ENCODE data around the gene FPR2. TPM values are rescaled to one million over a fixed set of nuclear protein-coding genes. Genes with fewer than 3 reads are reported as not detected.

FPR2 gene
- total RNA-seq, 4 donors from 2014 or later: 0.34 TPM; not detected in 3

DNA sequence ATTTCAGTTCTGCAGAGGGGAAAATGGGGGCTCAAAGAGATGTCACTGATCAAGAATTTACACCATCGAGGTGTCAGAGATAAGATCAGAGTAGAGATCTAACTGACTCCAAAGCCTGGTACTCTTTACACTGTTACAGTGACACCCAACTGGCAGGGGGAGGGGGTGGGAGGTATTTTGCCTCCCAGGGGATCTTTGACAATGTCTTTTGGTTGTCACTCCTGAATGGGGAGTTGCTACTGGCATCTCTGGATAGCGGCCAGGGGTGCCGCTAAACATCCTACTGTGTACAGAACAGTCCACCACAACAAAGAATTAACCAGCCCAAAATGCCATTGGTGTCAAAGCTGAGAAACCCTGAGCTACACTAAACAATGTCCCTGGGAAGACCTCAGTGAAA lies 37.1 kb downstream of the FPR2 start:
- Histone ChIP-seq H3K4me1 (peaks cover 27% of the 10 kb centered on the region), H3K27me3 (no peaks in the 10 kb centered on the region), H3K36me3 (no peaks in the 10 kb centered on the region), H3K4me3 (peak overlapping the region; percentile 2), H3K9me3 (no peaks in the 10 kb centered on the region), H3K27ac (peak overlapping the region; percentile 68)
- TF ChIP-seq POLR2AphosphoS5 (IDR thresholded peaks at IDR 0.05): no peak
- TF ChIP-seq POLR2A (IDR thresholded peaks at IDR 0.05): no peak
- TF ChIP-seq EP300 (IDR thresholded peaks at IDR 0.05): no peak
- TF ChIP-seq, protein P1, sequence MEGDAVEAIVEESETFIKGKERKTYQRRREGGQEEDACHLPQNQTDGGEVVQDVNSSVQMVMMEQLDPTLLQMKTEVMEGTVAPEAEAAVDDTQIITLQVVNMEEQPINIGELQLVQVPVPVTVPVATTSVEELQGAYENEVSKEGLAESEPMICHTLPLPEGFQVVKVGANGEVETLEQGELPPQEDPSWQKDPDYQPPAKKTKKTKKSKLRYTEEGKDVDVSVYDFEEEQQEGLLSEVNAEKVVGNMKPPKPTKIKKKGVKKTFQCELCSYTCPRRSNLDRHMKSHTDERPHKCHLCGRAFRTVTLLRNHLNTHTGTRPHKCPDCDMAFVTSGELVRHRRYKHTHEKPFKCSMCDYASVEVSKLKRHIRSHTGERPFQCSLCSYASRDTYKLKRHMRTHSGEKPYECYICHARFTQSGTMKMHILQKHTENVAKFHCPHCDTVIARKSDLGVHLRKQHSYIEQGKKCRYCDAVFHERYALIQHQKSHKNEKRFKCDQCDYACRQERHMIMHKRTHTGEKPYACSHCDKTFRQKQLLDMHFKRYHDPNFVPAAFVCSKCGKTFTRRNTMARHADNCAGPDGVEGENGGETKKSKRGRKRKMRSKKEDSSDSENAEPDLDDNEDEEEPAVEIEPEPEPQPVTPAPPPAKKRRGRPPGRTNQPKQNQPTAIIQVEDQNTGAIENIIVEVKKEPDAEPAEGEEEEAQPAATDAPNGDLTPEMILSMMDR (IDR thresholded peaks at IDR 0.05): no peak
- whole genome bisulfite sequencing: 44% methylated on average over 3 of the region's 3 CpGs
- no peak for DNase-seq (ENCODE audit: low spot score in 2 of 2)

GRCh38 chr19:51799034-51799773 lies 38.2 kb downstream of the FPR2 start:
- no peaks in the 10 kb centered on the region for H3K9me3 ChIP-seq
- no peaks in the 10 kb centered on the region for H3K27me3 ChIP-seq
- peak; percentile 86 for DNase-seq (ENCODE audit: low spot score in 2 of 2)
- 44% methylated on average over 18 of the region's 20 CpGs for WGBS
- H3K4me3 ChIP-seq: peak overlapping the region; percentile 8
- no peaks in the 10 kb centered on the region for H3K36me3 ChIP-seq
- TF ChIP-seq, protein P1 (IDR thresholded peaks at IDR 0.05): no peak
- peak in 1 of 3 donors; percentile 17 for TF ChIP-seq POLR2AphosphoS5 (IDR thresholded peaks at IDR 0.05)
- H3K27ac ChIP-seq: peak overlapping the region; percentile 68
- H3K4me1 ChIP-seq: peaks cover 27% of the 10 kb centered on the region

GRCh38 chr19:51799774-51800472 lies 38.9 kb downstream of the FPR2 start:
- WGBS: 71% methylated on average over 6 of the region's 13 CpGs

DNA sequence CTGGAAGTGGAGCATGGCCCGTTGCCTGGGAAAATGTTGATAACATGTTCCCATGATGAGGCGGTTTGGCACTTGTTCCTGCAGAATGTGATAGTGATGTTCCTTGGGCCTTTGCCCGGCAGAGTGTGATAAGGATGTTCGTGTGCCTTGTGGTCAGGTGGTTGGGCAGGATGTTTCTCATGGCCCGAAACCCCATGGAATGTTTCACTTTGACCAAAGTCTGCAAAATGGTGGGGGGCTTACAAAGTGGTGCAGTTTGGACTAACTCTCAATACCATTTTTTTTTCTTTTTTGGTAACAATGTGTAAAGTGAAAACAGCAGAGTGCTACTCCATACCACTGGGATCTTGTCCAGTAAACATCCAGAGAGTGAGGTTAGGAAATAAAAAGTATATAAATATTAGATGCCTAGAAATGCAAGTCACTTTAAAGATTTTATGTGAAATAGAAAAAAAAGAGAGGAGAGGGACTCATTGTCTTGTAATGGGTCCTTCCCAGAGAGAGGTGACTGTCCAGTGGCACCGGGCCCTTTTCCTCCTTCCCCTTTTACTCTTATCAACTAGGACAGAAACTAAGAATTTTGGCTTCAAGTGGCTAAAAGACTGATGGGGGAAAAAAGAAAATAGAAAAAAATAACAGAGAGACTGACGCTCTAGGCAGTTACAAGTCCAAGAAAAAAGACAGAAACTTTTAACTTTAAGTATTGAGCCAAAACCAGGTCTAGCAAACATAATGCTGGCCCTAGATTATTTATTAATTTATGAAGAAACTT lies 39.7 kb downstream of the FPR2 start:
- DNase-seq (ENCODE audit: low spot score in 2 of 2): no peak
- WGBS: 59% methylated on average over 7 of the region's 7 CpGs
- no peaks in the 10 kb centered on the region for H3K36me3 ChIP-seq
- H3K4me1 ChIP-seq: peaks cover 30% of the 10 kb centered on the region
- TF ChIP-seq POLR2A (IDR thresholded peaks at IDR 0.05) (no peak), EP300 (IDR thresholded peaks at IDR 0.05) (no peak), POLR2AphosphoS5 (IDR thresholded peaks at IDR 0.05) (no peak)
- TF ChIP-seq, protein P1 (IDR thresholded peaks at IDR 0.05): no peak
- H3K9me3 ChIP-seq: no peaks in the 10 kb centered on the region
- H3K27ac ChIP-seq: peak overlapping the region; percentile 68
- H3K4me3 ChIP-seq: no peak overlapping the region
- H3K27me3 ChIP-seq: no peaks in the 10 kb centered on the region

More at GRCh38 chr19:51799774-51800472, 38.9 kb downstream of the FPR2 start:
- Histone ChIP-seq H3K27ac (peak overlapping the region; percentile 68), H3K36me3 (no peaks in the 10 kb centered on the region), H3K4me3 (peak overlapping the region; percentile 8), H3K27me3 (no peaks in the 10 kb centered on the region), H3K4me1 (peaks cover 27% of the 10 kb centered on the region), H3K9me3 (no peaks in the 10 kb centered on the region)
- no peak for DNase-seq (ENCODE audit: low spot score in 2 of 2)
- TF ChIP-seq EP300 (IDR thresholded peaks at IDR 0.05) (no peak), POLR2AphosphoS5 (IDR thresholded peaks at IDR 0.05) (no peak)
- TF ChIP-seq, protein P1 (IDR thresholded peaks at IDR 0.05): no peak

GRCh38 chr19:51802775-51803174 lies 41.8 kb downstream of the FPR2 start:
- Histone ChIP-seq H3K4me3 (no peak overlapping the region), H3K4me1 (peaks cover 42% of the 10 kb centered on the region), H3K27ac (no peak overlapping the region), H3K9me3 (no peaks in the 10 kb centered on the region), H3K27me3 (no peaks in the 10 kb centered on the region), H3K36me3 (no peaks in the 10 kb centered on the region)
- no peak for DNase-seq (ENCODE audit: low spot score in 2 of 2)
- 88% methylated on average over 2 of the region's 2 CpGs for WGBS
- TF ChIP-seq POLR2A (IDR thresholded peaks at IDR 0.05) (no peak), POLR2AphosphoS5 (IDR thresholded peaks at IDR 0.05) (no peak)
